GM06990 (cell line): ENCODE data around the gene PEPD.

Experiments
- DNase-seq: peaks from one replicate; pipeline ENCODE4 v3.0.0-alpha.2; 2011; ENCODE audit not compliant: insufficient read length; ENCODE audit errors: extremely low read depth
- H3K27me3 ChIP-seq: replicated peaks from 2 replicates; pipeline ENCODE4 v1.6.0; 2011; ENCODE audit warnings: low read length; ENCODE audit not compliant: control insufficient read depth, insufficient read depth
- H3K36me3 ChIP-seq: 2 replicates; pipeline ENCODE4 v1.5.1; 2011; ENCODE audit warnings: low read length; ENCODE audit not compliant: control insufficient read depth, insufficient read depth
- H3K4me3 ChIP-seq: replicated peaks from 2 replicates; pipeline ENCODE4 v1.5.1; 2011; ENCODE audit warnings: low read depth, mild to moderate bottlenecking, control low read depth, low read length
- CTCF ChIP-seq: IDR thresholded peaks from 2 replicates; pipeline ENCODE4 v1.5.1; 2011; ENCODE audit warnings: low read length, control low read depth, mild to moderate bottlenecking, inconsistent platforms; ENCODE audit not compliant: insufficient read depth, poor library complexity, severe bottlenecking

Gene PEPD

GRCh38 chr19:33514885-33515551, 6.6 kb downstream of the PEPD start:
- Histone ChIP-seq H3K4me3 (no peak overlapping the region), H3K36me3 (no peaks in the 10 kb centered on the region), H3K27me3 (no peaks in the 10 kb centered on the region)
- no peak for TF ChIP-seq CTCF
- DNase-seq: no peak

GRCh38 chr19:33513424-33513823, 8.2 kb downstream of the PEPD start:
- H3K36me3 ChIP-seq: no peaks in the 10 kb centered on the region

GRCh38 chr19:33512580-33513137, 8.9 kb downstream of the PEPD start:
- DNase-seq: no peak
- no peaks in the 10 kb centered on the region; the same call in none of the 2 replicates for H3K36me3 ChIP-seq
- TF ChIP-seq CTCF: no peak

More at GRCh38 chr19:33513424-33513823, 8.2 kb downstream of the PEPD start:
- TF ChIP-seq CTCF: no peak
- Histone ChIP-seq H3K4me3 (no peak overlapping the region), H3K27me3 (no peaks in the 10 kb centered on the region)
- no peak for DNase-seq

GRCh38 chr19:33512021-33512420, 9.6 kb downstream of the PEPD start:
- no peak overlapping the region for H3K4me3 ChIP-seq
- DNase-seq: no peak
- H3K36me3 ChIP-seq: no peaks in the 10 kb centered on the region; the same call in none of the 2 replicates
- H3K27me3 ChIP-seq: no peaks in the 10 kb centered on the region
- TF ChIP-seq CTCF: no peak

More at GRCh38 chr19:33512580-33513137, 8.9 kb downstream of the PEPD start:
- H3K27me3 ChIP-seq: no peaks in the 10 kb centered on the region
- no peak overlapping the region for H3K4me3 ChIP-seq

GRCh38 chr19:33511346-33511745, 10.2 kb downstream of the PEPD start:
- H3K4me3 ChIP-seq: no peak overlapping the region
- TF ChIP-seq CTCF: no peak
- no peaks in the 10 kb centered on the region for H3K27me3 ChIP-seq
- no peaks in the 10 kb centered on the region; the same call in none of the 2 replicates for H3K36me3 ChIP-seq
- no peak for DNase-seq
